Measurements from ENCODE around the gene BCL10. TPM values are rescaled to one million over a fixed set of nuclear protein-coding genes. Genes with fewer than 3 reads are reported as not detected.

The BCL10 gene
- total RNA-seq (10 to 100 TPM; 49.8 to 51.9 TPM), total RNA-seq (50.1 to 64.9 reads per million in 2 donors)

DNA sequence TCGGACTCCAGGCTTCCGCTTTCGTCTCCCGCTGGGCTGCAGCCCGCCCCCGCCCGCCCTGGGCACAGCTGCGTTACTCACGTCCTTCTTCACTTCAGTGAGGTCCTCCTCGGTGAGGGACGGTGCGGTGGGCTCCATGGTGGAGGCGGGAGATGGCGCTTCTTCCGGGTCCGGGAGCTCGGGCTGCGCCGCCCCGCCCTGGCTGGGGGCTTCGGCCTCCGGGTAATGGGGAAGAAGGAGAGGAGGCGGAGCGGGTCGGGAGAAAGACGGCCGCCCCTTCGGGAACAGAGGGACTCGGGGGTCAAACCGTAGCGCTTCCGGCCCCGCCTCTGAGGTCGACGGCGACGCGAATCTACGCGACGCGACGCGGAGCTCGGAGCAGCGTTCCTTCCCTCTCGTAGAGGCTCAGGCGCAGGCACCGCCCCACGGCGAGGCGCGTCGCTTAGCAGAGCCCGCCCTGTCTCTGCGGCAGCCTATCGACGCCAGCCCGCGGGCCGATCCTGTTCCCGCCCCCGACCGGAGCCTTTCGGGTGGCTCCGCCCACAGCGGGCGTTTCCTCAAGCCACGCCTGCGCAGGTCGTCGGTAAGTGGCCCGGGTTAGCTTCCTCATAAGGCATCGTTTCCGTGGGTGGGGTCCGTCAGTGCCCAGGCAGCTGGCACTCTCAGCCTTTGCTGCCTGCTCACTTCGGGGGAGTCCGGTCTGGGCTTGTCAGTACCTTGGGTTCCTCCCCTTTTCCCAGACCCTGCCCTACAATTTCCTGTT lies at the start of gene BCL10:
TSS of gene BCL10 (minus strand) at position 418 of the 763 bp plus-strand sequence. CDS start at position 138, 280 bp downstream.
- Mint-ChIP-seq H3K27me3 (no peaks in the 10 kb centered on the region), H3K27ac (peak within 1 kb of the TSS; percentile 89), H3K4me1 (peaks cover 49% of the 10 kb centered on the region), H3K4me3 (peak within 1 kb of the TSS; percentile 94), H3K36me3 (ENCODE audit: low read depth) (peaks cover 4% of the 10 kb centered on the region)
- DNase-seq (peak; percentile 97 to 98 (median 97)), ATAC-seq (peak; percentile 97)
- no peaks in the 10 kb centered on the region for H3K9me3 ChIP-seq (ENCODE audit: control insufficient read depth, low read length, poor library complexity, severe bottlenecking)

DNA sequence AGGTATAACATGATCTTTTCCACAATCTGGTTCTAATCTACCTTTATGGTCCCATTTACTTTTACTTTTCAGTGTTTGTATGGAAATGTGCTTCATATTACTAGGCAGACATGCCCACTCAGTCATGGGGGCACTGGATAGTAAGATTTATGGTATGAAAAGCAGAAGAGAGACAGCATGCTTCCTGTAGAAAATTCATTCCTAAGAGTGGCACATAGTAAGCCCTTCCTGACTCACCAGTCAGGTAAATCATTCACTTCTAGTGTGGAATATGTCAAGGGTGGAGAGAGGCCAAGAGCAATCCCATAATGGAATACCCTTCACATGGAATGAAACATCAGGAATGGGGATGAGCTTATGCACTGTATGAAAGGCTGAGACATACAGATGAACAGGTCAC lies 49.5 kb upstream of the BCL10 start:
- no peaks in the 10 kb centered on the region for H3K4me1 Mint-ChIP-seq
- no peaks in the 10 kb centered on the region for H3K9me3 ChIP-seq (ENCODE audit: control insufficient read depth, low read length, poor library complexity, severe bottlenecking)
- peaks cover 32% of the 10 kb centered on the region for H3K27me3 Mint-ChIP-seq
- DNase-seq (no peak), ATAC-seq (no peak)
- H3K4me3 Mint-ChIP-seq = no peak overlapping the region
- H3K36me3 Mint-ChIP-seq (ENCODE audit: low read depth) = no peaks in the 10 kb centered on the region
- H3K27ac Mint-ChIP-seq = no peak overlapping the region

GRCh38 chr1:85323770-85324169 lies 47.3 kb upstream of the BCL10 start:
- DNase-seq (no peak), ATAC-seq (no peak)
- H3K27me3 Mint-ChIP-seq = peaks cover 38% of the 10 kb centered on the region
- H3K36me3 Mint-ChIP-seq (ENCODE audit: low read depth) = no peaks in the 10 kb centered on the region
- H3K9me3 ChIP-seq (ENCODE audit: control insufficient read depth, low read length, poor library complexity, severe bottlenecking) = no peaks in the 10 kb centered on the region
- H3K4me1 Mint-ChIP-seq = peaks cover 3% of the 10 kb centered on the region
- H3K27ac Mint-ChIP-seq = no peak overlapping the region
- H3K4me3 Mint-ChIP-seq = no peak overlapping the region

GRCh38 chr1:85322655-85323054 lies 46.2 kb upstream of the BCL10 start:
- no peak overlapping the region for H3K4me3 Mint-ChIP-seq
- no peak for ATAC-seq
- H3K27me3 Mint-ChIP-seq = peaks cover 42% of the 10 kb centered on the region
- no peaks in the 10 kb centered on the region for H3K36me3 Mint-ChIP-seq (ENCODE audit: low read depth)
- H3K9me3 ChIP-seq (ENCODE audit: control insufficient read depth, low read length, poor library complexity, severe bottlenecking) = no peaks in the 10 kb centered on the region
- H3K4me1 Mint-ChIP-seq = peaks cover 3% of the 10 kb centered on the region
- no peak overlapping the region for H3K27ac Mint-ChIP-seq
- DNase-seq = no peak

- Mint-ChIP-seq H3K36me3 (ENCODE audit: low read depth) (no peaks in the 10 kb centered on the region), H3K27ac (no peak overlapping the region), H3K27me3 (peaks cover 53% of the 10 kb centered on the region), H3K4me1 (peaks cover 3% of the 10 kb centered on the region), H3K4me3 (no peak overlapping the region)
- ATAC-seq (no peak), DNase-seq (no peak)
- no peaks in the 10 kb centered on the region for H3K9me3 ChIP-seq (ENCODE audit: control insufficient read depth, low read length, poor library complexity, severe bottlenecking)
Measured at GRCh38 chr1:85321237-85321964, 45.0 kb upstream of the BCL10 start.

DNA sequence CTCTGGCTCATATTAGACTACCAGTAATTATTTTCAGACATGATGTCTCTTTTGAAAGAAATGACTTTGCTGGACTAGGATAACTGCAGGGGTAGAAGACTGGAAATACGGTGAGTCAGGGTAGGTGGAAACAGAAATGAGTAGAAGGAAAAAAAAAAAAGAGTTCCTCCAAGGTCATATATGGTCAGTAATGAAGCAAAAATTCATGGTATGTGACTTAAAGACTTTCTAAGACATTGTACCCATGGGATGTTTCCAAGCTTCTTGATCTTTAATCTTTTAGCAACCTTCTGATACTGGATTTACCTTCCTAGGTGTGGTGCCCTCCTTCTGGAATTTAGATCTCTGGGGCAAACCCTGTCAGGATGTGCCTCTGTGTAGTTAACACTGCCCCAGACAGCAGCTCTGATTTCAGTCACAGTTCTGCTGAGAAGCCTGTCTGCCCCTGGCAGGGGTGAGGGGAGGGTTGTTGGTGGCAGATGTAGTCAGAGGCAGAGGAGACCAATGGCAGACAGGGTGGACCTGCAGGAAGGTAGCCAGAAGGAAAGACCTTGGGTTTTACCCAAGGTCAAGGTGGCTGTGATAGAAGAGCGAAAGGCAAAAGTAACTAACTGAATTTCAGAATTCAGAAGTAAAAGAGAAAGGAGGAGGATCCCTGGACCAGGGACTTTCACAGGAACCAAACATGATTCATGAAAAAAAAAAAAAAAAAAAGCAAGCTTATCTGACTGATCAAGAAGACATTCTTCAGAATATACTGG lies 44.1 kb upstream of the BCL10 start:
- Mint-ChIP-seq H3K36me3 (ENCODE audit: low read depth) (no peaks in the 10 kb centered on the region), H3K4me1 (peaks cover 3% of the 10 kb centered on the region), H3K27ac (no peak overlapping the region), H3K27me3 (peaks cover 49% of the 10 kb centered on the region), H3K4me3 (no peak overlapping the region)
- no peak for ATAC-seq
- no peaks in the 10 kb centered on the region for H3K9me3 ChIP-seq (ENCODE audit: control insufficient read depth, low read length, poor library complexity, severe bottlenecking)
- DNase-seq = no peak

DNA sequence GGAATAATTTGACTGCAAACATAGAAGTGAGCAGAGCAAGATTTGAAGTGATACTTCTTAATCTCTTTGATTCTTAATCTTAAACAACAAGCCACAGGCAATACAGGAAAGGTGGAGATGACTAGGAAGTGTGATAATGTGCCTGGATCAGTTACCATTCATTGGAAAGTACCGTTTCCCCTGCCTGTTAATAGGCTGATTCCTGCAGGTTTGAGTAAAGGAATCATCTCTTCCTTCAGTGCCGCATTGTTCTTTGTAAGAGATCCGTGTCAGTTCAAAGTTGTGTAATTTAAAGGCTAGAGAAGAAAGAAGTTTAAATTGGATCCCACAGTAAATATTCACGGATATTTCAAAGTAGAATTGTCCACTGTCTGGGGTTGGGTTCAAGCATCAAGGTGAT lies 43.5 kb upstream of the BCL10 start:
- Mint-ChIP-seq H3K4me3 (no peak overlapping the region), H3K27me3 (peaks cover 45% of the 10 kb centered on the region), H3K4me1 (peaks cover 3% of the 10 kb centered on the region), H3K36me3 (ENCODE audit: low read depth) (no peaks in the 10 kb centered on the region), H3K27ac (no peak overlapping the region)
- no peak for DNase-seq
- no peak for ATAC-seq
- H3K9me3 ChIP-seq (ENCODE audit: control insufficient read depth, low read length, poor library complexity, severe bottlenecking) = no peaks in the 10 kb centered on the region

GRCh38 chr1:85319491-85319890 lies 43.1 kb upstream of the BCL10 start:
- ATAC-seq (no peak), DNase-seq (no peak)
- Mint-ChIP-seq H3K27ac (no peak overlapping the region), H3K4me1 (peaks cover 3% of the 10 kb centered on the region), H3K27me3 (peaks cover 45% of the 10 kb centered on the region), H3K36me3 (ENCODE audit: low read depth) (no peaks in the 10 kb centered on the region), H3K4me3 (no peak overlapping the region)
- no peaks in the 10 kb centered on the region for H3K9me3 ChIP-seq (ENCODE audit: control insufficient read depth, low read length, poor library complexity, severe bottlenecking)

GRCh38 chr1:85318217-85318616 lies 41.8 kb upstream of the BCL10 start:
- Mint-ChIP-seq H3K27ac (no peak overlapping the region), H3K36me3 (ENCODE audit: low read depth) (no peaks in the 10 kb centered on the region), H3K4me3 (no peak overlapping the region), H3K27me3 (peaks cover 53% of the 10 kb centered on the region), H3K4me1 (peaks cover 3% of the 10 kb centered on the region)
- ATAC-seq (no peak), DNase-seq (no peak)
- H3K9me3 ChIP-seq (ENCODE audit: control insufficient read depth, low read length, poor library complexity, severe bottlenecking) = no peaks in the 10 kb centered on the region

GRCh38 chr1:85317560-85317959 lies 41.1 kb upstream of the BCL10 start:
- H3K27me3 Mint-ChIP-seq = peaks cover 54% of the 10 kb centered on the region
- DNase-seq = no peak
- no peak overlapping the region for H3K27ac Mint-ChIP-seq
- H3K4me3 Mint-ChIP-seq = no peak overlapping the region
- no peak for ATAC-seq
- peaks cover 3% of the 10 kb centered on the region for H3K4me1 Mint-ChIP-seq
- H3K36me3 Mint-ChIP-seq (ENCODE audit: low read depth) = no peaks in the 10 kb centered on the region
- H3K9me3 ChIP-seq (ENCODE audit: control insufficient read depth, low read length, poor library complexity, severe bottlenecking) = no peaks in the 10 kb centered on the region

- H3K36me3 Mint-ChIP-seq (ENCODE audit: low read depth) = no peaks in the 10 kb centered on the region
- peaks cover 3% of the 10 kb centered on the region for H3K4me1 Mint-ChIP-seq
- ATAC-seq (no peak), DNase-seq (no peak)
- H3K27ac Mint-ChIP-seq = no peak overlapping the region
- H3K4me3 Mint-ChIP-seq = no peak overlapping the region
- H3K9me3 ChIP-seq (ENCODE audit: control insufficient read depth, low read length, poor library complexity, severe bottlenecking) = no peaks in the 10 kb centered on the region
- peaks cover 62% of the 10 kb centered on the region for H3K27me3 Mint-ChIP-seq
Measured at GRCh38 chr1:85316321-85316720, 39.9 kb upstream of the BCL10 start.

DNA sequence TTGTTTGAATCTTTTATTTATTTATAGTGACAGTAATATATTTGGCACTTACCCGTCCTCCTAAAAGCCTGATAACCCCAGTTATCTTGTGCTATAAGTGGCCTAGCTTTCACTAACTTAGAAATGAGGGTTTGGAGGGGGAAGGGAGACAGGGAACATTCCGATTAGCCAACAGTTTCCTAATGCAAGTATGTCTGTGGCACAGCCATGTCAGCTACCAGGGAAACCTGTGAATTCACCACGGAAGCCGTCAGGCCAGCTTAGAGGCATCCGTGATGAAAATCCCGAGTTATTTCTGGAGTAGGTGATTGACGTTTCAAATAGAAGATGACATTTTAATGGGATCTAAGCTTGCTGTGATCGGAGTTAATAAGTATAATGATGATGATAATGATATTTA lies 39.4 kb upstream of the BCL10 start:
- Mint-ChIP-seq H3K27me3 (peaks cover 64% of the 10 kb centered on the region), H3K36me3 (ENCODE audit: low read depth) (no peaks in the 10 kb centered on the region), H3K27ac (no peak overlapping the region), H3K4me1 (peaks cover 2% of the 10 kb centered on the region), H3K4me3 (no peak overlapping the region)
- H3K9me3 ChIP-seq (ENCODE audit: control insufficient read depth, low read length, poor library complexity, severe bottlenecking) = no peaks in the 10 kb centered on the region
- DNase-seq (no peak), ATAC-seq (no peak)

DNA sequence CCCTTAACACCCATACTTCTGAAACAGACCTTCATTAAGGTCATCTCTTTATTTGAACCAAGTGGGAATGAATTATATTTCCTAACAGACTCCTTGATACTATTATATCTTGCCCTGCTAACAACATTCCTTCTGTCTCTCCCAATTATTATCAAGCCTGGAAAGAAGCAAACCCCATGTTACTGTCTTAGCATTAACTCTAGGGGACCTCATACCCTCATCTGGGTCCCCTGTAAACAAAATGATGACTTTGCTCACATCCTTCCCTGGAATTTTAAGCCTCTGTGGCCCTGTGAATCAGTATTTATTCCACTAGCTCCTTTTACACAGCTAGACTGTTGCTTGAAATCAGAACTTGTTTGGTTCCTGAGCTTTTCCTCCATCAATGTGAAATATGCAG lies 38.3 kb upstream of the BCL10 start:
- ATAC-seq (no peak), DNase-seq (no peak)
- H3K36me3 Mint-ChIP-seq (ENCODE audit: low read depth) = no peaks in the 10 kb centered on the region
- H3K4me3 Mint-ChIP-seq = no peak overlapping the region
- H3K4me1 Mint-ChIP-seq = peaks cover 2% of the 10 kb centered on the region
- peaks cover 64% of the 10 kb centered on the region for H3K27me3 Mint-ChIP-seq
- no peak overlapping the region for H3K27ac Mint-ChIP-seq
- no peaks in the 10 kb centered on the region for H3K9me3 ChIP-seq (ENCODE audit: control insufficient read depth, low read length, poor library complexity, severe bottlenecking)

Data from T-helper 17 cell (primary cell).